NB4 (cell line): ENCODE measurements around the gene ARRB2.

Experiments used
- DNase-seq: peaks from one replicate; pipeline ENCODE4 v3.0.0; 2010; ENCODE audit warnings: low read depth
- H3K4me3 ChIP-seq: one replicate; pipeline ENCODE4 v1.5.1; 2011; ENCODE audit warnings: mild to moderate bottlenecking, low read depth, low read length, moderate library complexity
- MYC ChIP-seq: IDR thresholded peaks from 2 replicates; pipeline ENCODE4 v1.6.1; 2011; ENCODE audit warnings: low read depth, low read length
- POLR2A ChIP-seq: IDR thresholded peaks from 2 replicates; pipeline ENCODE4 v1.6.1; 2011; ENCODE audit warnings: mild to moderate bottlenecking; ENCODE audit not compliant: insufficient read length; ENCODE audit errors: extremely low read depth
- TF ChIP-seq, protein P1 (sequence below): IDR thresholded peaks from 2 replicates; pipeline ENCODE4 v1.6.1; 2011; ENCODE audit warnings: low read depth, low read length
- TF ChIP-seq, protein P2 (sequence below): IDR thresholded peaks from one replicate; pipeline ENCODE4 v1.5.1; 2012; ENCODE audit warnings: low read depth, low read length

ARRB2 gene

DNA sequence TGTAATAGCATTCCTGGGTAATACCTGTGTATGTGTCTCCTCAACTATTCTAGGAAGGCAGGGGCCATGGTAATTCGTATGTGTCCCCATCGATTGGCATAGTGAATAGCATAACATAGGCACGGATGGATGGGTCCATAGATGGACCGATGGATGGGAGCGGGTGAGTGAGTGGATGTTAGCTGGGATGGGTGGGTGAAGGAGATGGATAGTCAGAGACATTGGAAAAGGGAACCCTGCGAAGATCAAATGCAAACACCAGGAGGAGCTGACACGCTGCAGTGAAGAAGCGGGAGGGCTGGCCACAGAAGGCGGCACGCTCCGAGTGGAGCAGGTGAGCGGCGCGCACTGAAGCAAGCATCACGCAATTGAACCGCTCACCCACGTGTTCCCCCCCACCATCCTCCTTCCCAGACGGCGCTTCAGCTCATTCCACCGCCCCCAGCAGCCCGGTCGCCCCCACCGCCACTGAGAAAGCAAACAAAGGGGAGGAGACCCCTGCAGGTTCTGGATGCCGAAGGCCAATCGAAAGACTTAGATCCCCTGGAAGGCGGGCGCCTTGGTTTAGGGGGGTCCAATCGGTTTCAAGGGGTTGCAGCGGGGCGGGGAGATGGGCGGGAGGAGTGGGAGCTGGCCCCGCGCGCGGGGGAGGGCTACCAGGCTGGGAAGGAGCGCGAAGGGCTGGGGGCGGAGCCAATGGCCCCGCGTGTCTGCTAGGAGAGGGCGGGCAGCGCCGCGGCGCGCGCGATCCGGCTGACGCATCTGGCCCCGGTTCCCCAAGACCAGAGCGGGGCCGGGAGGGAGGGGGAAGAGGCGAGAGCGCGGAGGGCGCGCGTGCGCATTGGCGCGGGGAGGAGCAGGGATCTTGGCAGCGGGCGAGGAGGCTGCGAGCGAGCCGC, at the start of gene ARRB2:
TSS of gene ARRB2 (plus strand) at position 839 of the 899 bp plus-strand sequence. CDS start 90 bp downstream, outside the sequence.
- peak within 1 kb of the TSS; percentile 78 for H3K4me3 ChIP-seq
- TF ChIP-seq, protein P1, sequence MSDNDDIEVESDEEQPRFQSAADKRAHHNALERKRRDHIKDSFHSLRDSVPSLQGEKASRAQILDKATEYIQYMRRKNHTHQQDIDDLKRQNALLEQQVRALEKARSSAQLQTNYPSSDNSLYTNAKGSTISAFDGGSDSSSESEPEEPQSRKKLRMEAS: peak; percentile 92
- TF ChIP-seq POLR2A (no peak), MYC (peak; percentile 67)
- TF ChIP-seq, protein P2, sequence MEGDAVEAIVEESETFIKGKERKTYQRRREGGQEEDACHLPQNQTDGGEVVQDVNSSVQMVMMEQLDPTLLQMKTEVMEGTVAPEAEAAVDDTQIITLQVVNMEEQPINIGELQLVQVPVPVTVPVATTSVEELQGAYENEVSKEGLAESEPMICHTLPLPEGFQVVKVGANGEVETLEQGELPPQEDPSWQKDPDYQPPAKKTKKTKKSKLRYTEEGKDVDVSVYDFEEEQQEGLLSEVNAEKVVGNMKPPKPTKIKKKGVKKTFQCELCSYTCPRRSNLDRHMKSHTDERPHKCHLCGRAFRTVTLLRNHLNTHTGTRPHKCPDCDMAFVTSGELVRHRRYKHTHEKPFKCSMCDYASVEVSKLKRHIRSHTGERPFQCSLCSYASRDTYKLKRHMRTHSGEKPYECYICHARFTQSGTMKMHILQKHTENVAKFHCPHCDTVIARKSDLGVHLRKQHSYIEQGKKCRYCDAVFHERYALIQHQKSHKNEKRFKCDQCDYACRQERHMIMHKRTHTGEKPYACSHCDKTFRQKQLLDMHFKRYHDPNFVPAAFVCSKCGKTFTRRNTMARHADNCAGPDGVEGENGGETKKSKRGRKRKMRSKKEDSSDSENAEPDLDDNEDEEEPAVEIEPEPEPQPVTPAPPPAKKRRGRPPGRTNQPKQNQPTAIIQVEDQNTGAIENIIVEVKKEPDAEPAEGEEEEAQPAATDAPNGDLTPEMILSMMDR: peak; percentile 24
- peak; percentile 97 for DNase-seq

DNA sequence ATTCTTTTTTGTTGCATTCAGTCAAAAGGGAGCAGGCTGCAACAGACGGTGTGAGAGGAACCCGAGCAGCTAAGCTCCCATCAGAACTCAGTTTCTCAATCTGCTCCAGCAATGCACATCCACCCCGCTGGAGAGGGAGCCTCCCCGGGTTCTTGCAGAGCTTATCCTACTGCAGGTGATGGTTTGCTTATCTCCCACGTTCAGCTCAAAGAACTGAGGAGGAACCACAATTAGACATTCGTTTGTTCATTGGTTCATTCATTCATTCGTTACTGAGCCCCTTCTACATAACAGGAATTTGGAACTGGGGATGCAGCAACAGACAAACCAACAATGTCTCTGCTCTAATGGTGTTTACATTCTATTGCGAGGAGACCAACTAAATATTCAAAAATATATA, 46.7 kb upstream of the ARRB2 start:
- no peak overlapping the region for H3K4me3 ChIP-seq
- TF ChIP-seq, protein P1: no peak

DNA sequence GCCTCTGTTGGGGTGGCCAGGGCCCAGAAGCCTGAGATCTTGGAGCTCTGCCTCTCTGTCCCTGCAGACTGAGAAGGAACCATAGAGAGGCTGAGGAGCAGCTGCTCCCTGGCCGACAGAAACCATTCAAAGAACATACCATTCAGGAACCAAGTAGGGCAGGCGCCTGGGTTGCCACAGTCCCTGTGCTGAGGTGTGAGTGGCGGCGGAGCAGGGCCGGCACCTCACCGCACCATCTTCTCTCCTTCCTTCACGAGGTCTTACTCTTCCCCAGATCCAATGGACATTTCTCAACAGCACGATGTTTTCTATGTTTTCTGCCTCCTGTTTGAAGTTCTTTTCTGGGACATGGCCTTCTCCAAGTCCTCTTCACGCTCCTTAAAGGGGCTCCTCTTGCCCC, 46.2 kb upstream of the ARRB2 start:
- no peak overlapping the region for H3K4me3 ChIP-seq
- DNase-seq: no peak
- no peak for TF ChIP-seq POLR2A
- TF ChIP-seq, protein P2: no peak
- TF ChIP-seq, protein P1: no peak
- TF ChIP-seq MYC: no peak

More for the DNA sequence above, 46.7 kb upstream of the ARRB2 start:
- DNase-seq: no peak

DNA sequence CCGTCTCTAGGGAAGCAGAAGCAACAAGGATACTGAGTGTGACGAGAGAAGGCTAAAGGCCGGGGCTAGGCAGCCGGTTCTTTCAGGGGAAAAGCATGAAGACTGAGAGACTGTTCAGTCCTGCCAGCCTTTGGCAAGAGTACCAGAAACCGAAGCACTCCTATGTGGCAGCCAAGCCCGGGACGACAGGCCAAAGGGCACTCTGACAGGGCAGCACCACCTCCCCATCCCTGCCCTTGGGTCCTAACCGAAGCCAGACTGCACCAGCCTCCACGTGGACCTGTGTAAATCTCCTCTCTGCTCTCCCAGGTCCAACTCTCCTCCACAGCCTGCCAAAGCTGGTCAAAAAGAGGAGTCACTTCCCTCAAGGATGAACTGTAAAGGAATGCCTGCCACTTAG, 45.4 kb upstream of the ARRB2 start:
- no peak for DNase-seq
- no peak overlapping the region for H3K4me3 ChIP-seq
- TF ChIP-seq, protein P1: no peak
- TF ChIP-seq, protein P2: no peak
- TF ChIP-seq POLR2A (no peak), MYC (no peak)

DNA sequence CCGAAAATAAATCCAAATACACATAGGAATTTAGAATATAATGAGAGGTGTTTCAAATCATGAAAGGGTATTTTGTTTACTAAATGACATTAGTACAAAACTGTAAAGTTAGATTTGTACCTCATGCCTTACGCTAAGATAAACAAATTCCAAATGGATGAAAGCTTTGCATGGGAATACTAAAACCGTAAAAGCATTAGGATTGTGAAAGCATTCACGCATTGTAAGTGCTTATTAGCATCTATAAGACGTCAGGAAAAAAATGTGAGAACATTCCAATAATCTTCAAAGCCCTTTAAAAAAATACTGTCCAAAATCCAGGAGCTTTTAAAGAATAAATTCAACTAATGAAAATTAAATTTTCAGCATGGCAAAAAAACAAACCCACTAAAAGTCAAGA, 44.1 kb upstream of the ARRB2 start:
- no peak overlapping the region for H3K4me3 ChIP-seq
- no peak for DNase-seq
- TF ChIP-seq POLR2A: no peak
- TF ChIP-seq, protein P1: no peak
- TF ChIP-seq, protein P2: no peak
- no peak for TF ChIP-seq MYC

DNA sequence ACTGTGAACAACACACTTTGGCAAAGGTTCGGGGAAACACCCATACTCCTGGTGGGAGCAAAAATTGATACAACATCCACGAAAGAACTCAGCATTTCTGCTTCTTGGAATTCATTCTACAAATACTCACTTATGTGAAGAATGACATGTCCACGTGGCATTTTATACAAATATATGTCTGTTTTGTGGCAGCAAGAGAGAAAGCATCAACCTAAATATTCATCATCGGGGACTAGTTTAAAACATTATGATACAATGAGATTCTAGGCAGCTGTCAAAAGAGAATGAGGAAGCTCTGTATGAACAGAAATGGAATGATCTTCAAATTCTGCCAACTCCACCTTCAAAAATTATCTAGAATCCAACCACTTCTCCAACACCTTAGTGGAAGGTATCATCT, 43.3 kb upstream of the ARRB2 start:
- TF ChIP-seq MYC: no peak
- TF ChIP-seq, protein P1: no peak
- TF ChIP-seq, protein P2: no peak
- no peak overlapping the region for H3K4me3 ChIP-seq
- DNase-seq: no peak
